ENCODE data around the gene MCL1. TPM values are rescaled to one million over a fixed set of nuclear protein-coding genes. Genes with fewer than 3 reads are reported as not detected.

MCL1 gene
- total RNA-seq, 1 donor from 2014 or later, result 93.5 TPM

- intact Hi-C loops (cut with micrococcal nuclease), result no loop called here
- DNase-seq, result peak; percentile 73
- peak; percentile 35 for ATAC-seq
Observed at GRCh38 chr1:150550222-150551050, 29.0 kb downstream of the MCL1 start.

- DNase-seq (peak; percentile 67), ATAC-seq (peak; percentile 13)
- intact Hi-C loops (cut with micrococcal nuclease), result no loop called here
Observed at GRCh38 chr1:150549496-150550221, 29.8 kb downstream of the MCL1 start.

GRCh38 chr1:150548632-150549495 lies 30.5 kb downstream of the MCL1 start, which contains the start of gene ADAMTSL4:
Gene ADAMTSL4, plus strand, starts transcription at chr1:150549408. Its CDS starts 2,881 bp downstream, at chr1:150552289.
- ATAC-seq (peak; percentile 58), DNase-seq (peak; percentile 82)
- intact Hi-C loops (cut with micrococcal nuclease), result no loop called here

- DNase-seq (no peak), ATAC-seq (no peak)
- intact Hi-C loops (cut with micrococcal nuclease), result no loop called here
Observed at GRCh38 chr1:150548324-150548631, 31.1 kb downstream of the MCL1 start.

- intact Hi-C loops (cut with micrococcal nuclease), result no loop called here
- DNase-seq (no peak), ATAC-seq (no peak)
Observed at GRCh38 chr1:150546294-150546937, 33.0 kb downstream of the MCL1 start.

- intact Hi-C loops (cut with micrococcal nuclease), result no loop called here
- DNase-seq (no peak), ATAC-seq (no peak)
Observed at GRCh38 chr1:150545486-150546032, 33.9 kb downstream of the MCL1 start.

- DNase-seq (no peak), ATAC-seq (peak; percentile 22)
- intact Hi-C loops (cut with micrococcal nuclease), result no loop called here
Observed at GRCh38 chr1:150544204-150544603, 35.2 kb downstream of the MCL1 start.

GRCh38 chr1:150543500-150544143 lies 35.8 kb downstream of the MCL1 start:
- DNase-seq, result peak; percentile 79
- ATAC-seq, result peak; percentile 80
- intact Hi-C loops (cut with micrococcal nuclease), result no loop called here

GRCh38 chr1:150537732-150538684 lies 41.4 kb downstream of the MCL1 start:
- DNase-seq (no peak), ATAC-seq (no peak)
- intact Hi-C loops (cut with micrococcal nuclease), result no loop called here

- no peak for ATAC-seq
- intact Hi-C loops (cut with micrococcal nuclease), result no loop called here
Observed at GRCh38 chr1:150536836-150537731, 42.3 kb downstream of the MCL1 start.

GRCh38 chr1:150535511-150536287 lies 43.7 kb downstream of the MCL1 start:
- ATAC-seq (peak; percentile 5), DNase-seq (no peak)
- intact Hi-C loops (cut with micrococcal nuclease), result no loop called here

More at GRCh38 chr1:150536836-150537731, 42.3 kb downstream of the MCL1 start:
- DNase-seq, result no peak

GRCh38 chr1:150534002-150534401 lies 45.4 kb downstream of the MCL1 start:
- intact Hi-C loops (cut with micrococcal nuclease), result no loop called here
- no peak for ATAC-seq
- no peak for DNase-seq

- DNase-seq (no peak), ATAC-seq (no peak)
- intact Hi-C loops (cut with micrococcal nuclease), result no loop called here
Observed at GRCh38 chr1:150532860-150533259, 46.5 kb downstream of the MCL1 start.

GRCh38 chr1:150530491-150531159 lies 48.8 kb downstream of the MCL1 start:
- intact Hi-C loops (cut with micrococcal nuclease), result no loop called here
- DNase-seq, result no peak
- ATAC-seq, result no peak

- DNase-seq (no peak), ATAC-seq (peak; percentile 29)
- intact Hi-C loops (cut with micrococcal nuclease), result no loop called here
Observed at GRCh38 chr1:150529017-150529416, 50.4 kb downstream of the MCL1 start.

Data from left ventricle myocardium superior (tissue), 1 donor.